NCI-H345 (cell line): ENCODE results near the gene PARD6B.
"Not testable (repeated sequence)": the region's sequence is repeated elsewhere in the genome, so short reads cannot be mapped to it uniquely, and the experiment has no call there.

Source experiments
- DNase-seq: peaks from one replicate; lab custom pipeline; 2025; lab: John Stamatoyannopoulos, UW

The PARD6B gene, protein sequence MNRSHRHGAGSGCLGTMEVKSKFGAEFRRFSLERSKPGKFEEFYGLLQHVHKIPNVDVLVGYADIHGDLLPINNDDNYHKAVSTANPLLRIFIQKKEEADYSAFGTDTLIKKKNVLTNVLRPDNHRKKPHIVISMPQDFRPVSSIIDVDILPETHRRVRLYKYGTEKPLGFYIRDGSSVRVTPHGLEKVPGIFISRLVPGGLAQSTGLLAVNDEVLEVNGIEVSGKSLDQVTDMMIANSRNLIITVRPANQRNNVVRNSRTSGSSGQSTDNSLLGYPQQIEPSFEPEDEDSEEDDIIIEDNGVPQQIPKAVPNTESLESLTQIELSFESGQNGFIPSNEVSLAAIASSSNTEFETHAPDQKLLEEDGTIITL

DNA sequence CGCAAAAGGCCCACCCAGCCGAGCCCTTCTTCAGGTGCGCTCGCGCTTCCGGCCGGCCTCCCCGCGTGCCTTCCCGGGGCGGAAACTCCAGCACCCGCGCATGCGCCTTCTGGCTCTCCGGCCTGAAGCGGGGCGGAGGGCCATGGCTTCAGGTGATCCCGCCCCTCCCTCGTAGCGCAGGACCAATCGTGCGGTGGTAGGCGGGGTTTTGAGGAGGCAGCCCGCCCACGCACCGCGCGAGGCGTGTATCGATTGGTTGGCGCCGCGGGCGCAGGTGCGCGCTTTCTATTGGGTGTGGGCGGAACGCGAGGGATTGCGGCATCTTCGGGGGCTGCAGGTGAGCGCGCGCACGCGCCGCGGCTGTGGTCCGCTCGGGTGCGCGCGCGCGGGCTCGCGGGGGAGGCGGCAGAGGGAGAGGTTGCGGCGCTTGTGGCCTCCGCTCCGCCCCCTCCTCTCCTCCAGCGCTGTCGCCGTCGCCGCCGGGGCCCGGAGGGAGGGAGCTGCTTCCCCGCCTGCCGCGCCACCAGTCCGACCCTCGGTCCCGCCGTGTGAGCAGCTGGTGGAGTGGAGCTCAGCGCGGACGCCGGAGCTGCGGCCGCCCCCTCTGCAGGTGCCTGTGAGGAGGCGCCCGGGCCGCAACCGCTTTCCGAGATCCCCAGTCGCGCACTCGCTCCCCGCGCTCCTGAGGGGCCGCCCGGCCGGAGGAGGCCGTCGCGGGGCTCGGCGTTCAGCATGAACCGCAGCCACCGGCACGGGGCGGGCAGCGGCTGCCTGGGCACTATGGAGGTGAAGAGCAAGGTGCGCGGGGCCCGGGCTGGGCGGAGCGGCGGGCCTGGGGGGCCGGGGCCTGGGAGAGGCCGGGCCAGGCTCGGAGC, at the start of gene PARD6B:
PARD6B (plus strand) TSS at position 526 of the 875 bp plus-strand sequence; CDS start at position 733, 207 bp downstream.
- peak; percentile 100 for DNase-seq

DNA sequence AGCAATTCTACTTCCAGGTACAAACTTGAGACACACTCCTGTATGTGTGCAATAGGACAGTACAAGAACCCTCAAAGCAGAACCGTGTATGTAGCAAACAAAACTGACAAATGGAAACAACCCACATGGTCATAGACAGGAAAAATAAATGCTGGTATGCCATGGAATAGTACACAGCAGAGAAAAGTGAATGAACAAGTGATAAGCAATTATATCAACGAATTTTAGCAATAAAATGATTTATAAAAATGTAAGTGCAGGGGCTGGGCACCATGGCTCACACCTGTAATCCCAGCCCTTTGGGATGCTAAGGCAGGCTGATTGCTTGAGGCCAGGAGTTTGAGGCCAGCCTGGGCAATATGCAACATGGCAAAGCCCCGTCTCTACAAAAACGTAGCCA, 49.3 kb upstream of the PARD6B start:
- DNase-seq, result no peak

DNA sequence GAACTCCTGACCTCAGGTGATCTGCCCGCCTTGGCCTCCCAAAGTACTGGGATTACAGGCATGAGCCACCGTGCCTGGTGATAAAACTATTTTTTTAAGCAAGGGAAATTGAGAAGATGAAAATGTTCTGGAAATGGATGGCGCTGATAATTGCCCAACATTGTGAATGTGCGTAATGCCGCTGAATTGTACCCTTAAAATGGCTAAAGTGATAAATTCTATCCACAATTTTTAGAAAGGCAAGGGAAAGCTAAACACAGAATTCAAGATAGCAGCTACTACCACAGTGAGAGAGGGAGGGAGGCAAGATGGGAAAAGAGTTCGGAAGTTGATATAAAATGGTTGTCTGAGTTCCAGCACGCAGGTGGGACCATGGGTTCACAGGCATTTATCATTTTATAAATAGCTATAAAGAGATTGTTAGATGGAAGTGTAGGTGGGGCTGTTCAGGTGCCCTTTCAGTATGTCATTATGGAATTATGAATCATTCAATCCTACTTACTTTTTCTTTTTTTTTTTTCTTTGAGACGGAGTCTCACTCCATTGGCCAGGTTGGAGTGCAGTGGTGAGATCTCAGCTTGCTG, 48.3 kb upstream of the PARD6B start:
- DNase-seq, result no peak

DNA sequence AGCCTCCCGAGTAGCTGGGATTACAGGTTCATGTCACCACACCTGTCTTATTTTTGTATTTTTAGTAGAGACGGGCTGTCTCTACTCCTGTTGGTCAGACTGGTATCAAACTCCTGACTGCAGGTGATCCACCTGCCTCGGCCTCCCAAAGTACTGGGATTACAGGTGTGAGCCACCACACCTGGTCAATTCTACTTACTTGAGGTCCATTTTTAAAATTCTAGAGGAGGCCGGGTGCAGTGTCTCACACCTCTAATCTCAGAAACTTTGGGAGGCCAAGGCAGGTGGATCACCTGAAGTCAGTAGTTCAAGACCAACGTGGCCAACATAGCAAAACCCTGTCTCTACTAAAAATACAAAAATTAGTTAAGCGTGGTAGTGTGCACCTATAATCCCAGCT, 47.8 kb upstream of the PARD6B start:
- DNase-seq, result no peak

DNA sequence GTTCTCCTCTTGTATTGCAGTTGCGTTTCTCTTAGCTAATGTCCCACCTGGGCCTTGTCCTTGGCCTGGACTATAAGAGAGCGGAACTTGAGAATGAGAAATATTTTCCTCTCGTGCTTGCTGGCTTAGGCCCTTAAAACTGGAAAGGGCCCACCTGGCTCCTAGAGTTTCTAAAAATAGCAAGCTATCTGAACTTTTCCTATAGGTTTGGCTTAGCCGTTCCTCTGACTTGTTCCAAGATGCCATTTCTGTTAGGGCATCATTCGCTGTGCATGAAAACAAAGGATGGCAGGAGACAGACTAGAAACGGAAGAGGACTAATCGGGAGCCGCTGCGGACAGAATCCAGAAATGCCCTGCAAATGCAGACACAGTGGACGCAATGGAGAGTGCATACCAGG, 44.6 kb upstream of the PARD6B start:
- no peak for DNase-seq

DNA sequence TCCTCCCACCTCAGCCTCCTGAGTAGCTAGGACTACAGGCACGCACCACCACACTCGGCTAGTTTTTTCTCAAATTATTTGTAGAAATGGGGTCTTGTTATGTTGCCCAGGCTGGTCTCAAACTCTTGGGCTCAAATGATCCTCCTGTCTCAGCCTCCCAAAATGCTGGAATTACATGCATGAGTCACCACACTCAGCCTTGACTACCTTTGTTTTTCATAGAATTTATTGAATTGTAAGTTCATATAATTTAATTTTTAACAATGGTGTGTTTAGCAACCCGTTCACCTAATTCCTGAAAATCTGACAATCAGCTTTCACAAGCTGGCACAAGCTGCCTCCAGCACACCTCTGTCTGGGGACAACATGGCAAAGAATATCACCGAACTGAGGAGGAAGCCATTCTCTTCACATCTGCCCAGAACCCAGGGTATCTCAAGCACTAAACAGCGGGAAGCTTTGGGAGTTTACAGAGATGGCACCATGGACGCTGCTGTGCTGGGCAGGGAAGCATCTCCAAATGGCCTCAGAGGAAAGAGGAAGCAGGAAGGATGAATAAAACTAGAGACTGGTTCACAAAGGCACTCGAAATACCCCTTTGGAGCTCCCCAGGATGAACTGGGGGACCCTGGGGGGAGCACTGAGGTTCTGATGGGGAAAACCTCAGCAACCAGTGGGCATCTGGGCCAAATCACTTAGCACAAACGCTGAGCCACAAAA, 43.0 kb upstream of the PARD6B start:
- DNase-seq, result no peak

DNA sequence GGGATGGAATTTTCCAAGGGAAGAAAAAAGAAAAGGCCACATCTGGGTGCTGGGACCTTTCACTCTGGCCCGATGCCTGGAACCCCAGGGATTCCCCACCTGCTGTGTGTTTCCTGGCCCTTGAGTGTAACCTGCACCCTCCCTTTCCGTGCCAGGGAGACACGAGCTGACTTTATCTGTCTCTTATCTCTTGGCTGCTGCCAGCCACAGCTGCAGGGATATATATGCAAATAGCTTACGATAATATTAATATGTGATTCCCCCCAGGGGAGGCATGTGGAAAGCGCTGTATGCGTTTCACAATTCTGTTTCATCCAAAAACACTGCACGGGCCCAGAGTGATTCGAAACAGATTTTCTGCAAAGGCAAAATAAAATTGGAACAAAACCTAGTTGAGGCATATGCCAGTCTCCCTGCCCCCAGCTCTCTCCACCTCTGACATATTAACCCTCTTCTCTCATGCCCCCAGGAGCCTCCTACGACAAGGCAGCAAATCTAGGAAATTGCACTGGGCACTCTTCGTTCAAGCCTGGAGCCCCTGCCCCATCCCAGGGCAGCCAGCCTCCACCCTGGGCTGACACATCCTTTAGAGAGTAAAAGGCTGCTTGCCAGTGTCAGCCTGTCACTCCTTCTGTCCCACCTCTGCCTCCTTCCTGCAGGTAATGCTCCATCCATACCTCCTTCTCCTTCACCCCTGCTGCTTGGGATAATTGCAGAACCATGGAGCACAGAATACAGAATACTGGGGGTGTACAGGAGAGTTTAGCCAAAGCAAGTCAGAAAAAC, 41.3 kb upstream of the PARD6B start:
- DNase-seq, result peak; percentile 50

DNA sequence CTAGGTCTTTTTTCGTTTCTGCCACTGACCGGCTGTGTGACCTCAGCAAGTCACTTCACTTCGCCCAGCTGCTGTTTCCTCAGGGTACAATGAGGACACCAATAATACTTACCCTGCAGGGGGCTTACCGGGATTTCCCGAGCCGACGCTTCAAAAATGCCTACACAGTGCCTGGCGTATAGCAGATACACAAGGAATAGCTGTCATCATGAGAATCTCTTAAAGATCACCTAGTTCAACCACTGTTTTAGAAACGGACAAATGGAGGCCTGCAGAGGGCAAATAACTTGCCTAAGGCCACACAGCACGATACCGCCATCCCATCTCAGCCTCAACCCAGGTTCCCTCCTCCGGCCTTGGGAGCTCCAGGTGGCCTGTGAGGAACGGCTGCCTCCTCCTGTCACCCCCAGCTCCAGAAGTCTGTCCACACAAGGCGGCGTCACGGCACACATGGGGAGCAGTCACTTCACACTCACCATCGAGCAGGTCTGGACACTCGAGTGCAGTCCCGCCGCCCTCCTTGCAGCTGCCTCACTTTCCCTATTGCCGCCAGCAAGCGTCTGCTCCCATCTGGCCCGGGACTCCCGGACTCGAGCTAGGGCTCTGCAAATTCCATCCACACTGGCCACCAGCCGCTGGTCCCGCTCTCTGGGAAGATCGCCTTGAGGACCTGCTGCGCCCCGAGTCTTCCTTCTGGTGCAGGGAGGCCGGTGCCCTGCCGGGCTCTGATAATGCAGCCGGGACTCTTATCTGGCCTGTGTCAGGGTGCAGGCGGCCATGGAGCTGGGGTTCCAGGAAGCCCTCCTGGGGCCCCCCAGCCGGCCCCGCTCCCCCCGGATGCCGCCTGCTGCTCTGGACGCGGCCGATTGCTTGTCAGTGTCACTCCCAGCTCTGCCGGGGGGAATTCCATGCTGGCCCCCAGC, 40.5 kb upstream of the PARD6B start, which contains the start of gene RIPOR3:
RIPOR3 (minus strand) TSS at position 893 of the 923 bp plus-strand sequence; CDS start at position 479, 414 bp downstream.
- no peak for DNase-seq

DNA sequence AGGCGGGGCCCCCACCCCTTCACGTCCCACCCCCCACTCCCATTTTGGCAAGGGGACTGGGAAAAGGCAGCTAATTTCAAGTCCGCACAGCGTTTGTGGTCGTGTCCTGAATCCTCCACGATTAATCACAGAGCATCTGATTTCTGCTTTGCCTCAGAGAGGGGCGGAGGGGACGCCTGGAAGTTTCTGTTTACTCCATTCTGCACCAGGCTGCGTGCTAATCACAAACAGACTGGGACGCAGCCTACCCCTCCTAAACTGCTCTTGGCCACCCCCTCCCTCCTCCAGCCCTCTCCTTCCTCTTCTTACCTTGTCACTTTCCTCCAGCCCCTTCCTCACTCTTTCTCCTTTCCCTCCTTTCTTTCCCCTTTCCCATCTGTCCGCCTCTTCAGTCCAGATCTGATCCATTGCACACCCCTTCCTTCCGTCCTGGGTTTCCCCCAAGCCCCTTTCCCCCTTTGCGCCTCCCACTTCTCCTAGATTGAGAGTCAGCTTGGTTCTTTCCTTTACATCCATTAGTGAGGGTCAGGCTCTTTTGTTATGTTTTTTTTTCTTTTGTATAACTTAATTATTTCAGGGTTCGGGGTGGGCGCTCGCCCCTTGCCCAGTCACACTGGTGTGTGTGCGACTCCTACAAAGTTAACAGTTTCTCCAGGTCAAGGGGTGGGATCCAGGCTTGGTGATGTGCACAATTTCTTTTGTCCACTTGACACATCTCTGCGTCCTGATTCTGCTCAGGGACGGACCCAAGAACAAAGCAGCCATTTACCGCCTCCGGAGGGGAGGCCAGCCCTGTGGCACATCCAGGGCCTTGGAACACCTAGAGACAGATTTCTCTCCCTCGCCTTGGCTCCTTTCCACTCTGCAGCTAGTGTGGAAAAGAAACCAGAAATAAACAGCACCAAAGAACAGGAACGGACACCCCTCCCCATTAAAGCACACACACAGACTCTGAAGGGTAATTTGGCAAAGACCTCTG, 39.5 kb upstream of the PARD6B start:
- DNase-seq, result no peak

DNA sequence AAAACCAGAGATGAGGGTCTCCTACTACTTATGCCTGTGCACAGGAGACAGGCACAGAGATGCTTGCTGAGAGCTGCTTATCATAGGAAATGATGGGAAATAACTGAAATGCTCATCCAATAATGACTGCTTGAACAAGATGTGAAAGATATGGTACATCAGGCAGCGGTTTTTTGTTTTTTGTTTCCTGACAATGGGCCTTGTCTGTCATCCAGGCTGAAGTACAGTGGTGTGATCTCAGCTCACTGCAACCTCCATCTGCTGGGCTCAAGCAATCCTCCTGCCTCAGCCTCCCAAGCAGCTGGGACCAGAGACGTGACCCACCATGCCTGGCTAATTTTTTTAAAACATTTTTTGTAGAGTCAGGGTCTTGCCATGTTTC, 38.8 kb upstream of the PARD6B start:
- DNase-seq, result no peak

DNA sequence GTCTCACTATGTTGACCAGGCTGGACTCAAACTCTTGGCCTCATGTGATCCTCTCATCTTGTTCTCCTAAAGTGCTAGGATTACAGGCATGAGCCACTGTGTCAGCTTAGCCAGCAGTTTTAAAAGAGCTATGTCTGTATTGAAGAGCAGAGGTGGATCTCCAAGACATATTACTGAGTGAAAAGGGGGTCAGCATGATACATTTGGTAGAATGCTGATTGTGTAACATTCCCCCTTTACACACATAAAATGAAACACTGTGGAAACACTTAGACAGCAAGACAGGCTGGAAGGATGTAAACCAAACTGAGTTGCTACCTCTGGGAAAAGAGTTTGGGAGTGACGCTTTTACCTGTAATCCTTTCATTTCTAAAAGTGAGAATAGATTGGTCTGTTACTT, 38.4 kb upstream of the PARD6B start:
- no peak for DNase-seq

DNA sequence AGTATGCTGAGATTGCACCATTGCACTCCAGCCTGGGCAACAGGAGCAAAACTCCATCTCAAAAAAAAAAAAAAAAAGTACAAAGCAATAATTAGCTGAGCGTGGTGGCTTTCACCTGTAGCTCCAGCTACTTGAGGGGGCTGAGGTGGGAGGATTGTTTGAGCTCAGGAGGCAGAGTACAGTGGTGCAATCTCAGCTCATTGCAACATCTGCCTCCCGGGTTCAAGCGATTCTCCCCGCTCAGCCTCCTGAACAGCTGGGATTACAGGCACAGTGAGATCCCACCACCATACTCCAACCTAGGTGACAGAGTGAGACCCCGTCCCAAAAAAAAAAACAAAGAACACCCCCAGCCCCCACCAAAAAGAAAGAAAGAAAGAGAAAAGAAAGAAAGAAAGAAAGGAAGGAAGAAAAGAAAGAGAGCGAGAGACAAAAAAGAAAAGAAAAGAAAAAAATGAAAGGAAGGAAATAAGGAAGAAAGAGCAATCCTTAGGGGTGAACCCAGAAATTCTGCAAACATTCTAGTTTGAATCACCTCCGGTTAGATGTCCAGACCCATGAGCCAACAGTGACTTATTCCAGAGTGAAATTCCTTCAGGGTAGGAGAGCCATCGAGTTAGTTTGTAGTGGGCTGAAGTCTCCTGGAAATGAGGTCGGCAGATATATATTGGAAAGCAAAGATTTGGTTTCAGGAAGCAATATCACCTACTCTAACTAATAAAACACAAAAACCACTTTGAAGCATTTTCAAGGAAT, 36.8 kb upstream of the PARD6B start:
- no peak for DNase-seq

DNA sequence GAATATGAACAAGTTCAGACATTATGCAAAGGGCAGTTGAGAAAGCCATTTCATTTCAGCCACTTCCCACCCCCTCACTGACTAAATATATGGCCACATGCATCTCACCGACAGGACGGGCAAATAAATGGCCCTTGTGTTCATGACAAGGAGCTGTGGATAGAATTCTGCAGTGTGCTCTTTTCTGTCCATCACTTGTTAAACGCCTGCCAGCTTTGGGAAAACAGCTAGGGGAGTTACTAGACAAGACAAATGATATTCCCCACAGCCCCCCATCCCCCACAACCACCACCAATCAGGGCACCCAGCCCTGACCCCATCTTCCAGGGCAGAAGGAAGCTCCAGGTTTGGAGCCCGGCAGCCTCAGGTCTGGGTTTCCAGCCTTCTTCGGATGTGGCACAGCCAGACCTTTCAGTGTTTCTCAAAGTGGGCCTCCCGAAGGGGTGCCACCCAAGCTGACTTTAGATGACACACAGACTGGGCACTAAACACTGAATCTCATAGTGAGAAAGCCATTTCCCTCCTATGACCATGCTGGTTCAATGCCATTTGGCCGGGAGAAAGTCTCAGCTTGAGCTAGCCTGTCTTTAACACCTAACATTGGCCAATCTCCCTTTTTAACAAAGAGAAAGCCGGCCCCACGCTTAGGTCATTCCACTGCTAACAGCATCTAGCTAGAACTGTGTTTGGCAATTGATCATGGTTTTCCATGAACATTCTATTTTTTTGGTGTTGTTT, 36.1 kb upstream of the PARD6B start:
- no peak for DNase-seq

DNA sequence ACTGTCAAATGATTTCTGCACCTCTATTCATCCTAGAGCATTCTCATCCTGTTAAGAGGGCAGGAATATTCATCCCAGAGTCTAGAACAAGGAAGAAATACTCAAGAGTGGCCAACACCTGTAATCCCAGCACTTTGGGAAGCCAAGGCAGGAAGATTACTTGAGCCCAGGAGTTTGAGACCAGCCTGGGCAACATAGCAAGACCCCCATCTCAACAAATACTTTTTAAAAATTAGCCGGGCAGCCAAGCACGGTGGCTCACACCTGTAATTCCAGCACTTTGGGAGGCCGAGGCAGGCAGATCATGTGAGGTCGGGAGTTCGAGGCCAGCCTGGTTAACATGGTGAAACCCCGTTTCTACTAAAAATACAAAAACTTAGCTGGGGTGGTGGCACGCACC, 33.1 kb upstream of the PARD6B start:
- not testable (repeated sequence) for DNase-seq

DNA sequence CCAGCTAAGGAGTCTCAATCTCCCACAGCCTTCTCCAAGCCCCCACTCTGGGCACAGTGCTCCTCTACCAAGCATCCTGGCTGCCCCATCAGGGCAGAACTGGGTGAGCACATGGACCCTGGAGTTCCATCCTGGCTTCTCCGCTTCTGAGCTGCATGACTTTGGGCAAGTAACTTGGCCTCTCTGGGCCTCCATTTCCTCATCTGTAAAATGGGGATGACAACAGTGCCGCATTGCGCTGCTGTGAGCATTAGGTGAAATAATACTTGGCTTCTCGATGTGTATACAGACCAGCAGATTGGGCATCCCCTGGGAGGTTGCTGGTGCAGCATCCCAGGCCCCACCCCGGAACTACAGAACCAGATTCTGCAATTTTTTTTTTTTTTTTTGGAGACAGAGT, 31.7 kb upstream of the PARD6B start:
- DNase-seq, result no peak

DNA sequence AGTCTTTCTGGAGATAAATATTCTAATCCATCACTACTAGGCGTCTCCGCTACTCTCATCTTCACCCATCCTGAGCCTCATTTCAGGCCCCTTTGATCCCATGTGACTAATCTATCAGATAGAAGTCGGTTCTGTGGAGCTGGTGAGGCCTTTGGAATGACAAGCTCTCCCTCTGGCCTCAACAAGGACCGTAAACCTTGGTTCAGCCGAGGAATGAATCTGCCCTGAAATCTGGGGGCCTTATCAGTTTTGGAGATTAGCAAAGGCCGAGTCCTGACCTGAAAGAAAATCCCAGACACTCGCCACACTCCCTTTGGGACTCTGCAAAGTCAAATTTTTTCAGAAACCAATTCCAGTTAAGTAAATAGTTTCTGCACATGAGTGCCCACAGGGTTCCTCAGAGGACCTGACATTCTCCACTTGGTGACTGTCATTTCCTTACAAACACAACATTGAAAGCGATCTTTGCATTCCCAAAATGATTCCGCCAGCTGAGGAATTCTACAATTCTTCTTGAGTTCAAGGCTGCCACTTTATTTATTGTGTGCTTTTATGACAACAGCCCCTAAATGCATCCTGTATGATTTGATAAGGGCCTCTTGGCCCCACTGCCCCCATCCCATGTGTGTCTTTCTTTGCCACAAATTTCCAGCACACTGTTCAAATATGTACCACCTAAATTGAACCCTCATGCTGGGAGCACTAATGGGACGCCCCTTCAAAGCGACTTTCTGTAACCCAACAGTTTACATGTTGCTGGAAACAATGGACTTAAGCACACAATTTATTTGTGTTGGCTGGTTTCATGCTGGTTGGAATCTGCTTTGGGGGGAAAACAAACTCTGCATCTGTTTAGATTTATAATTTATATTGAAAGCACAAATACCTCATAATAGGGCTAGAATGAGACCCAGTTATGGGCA, 30.1 kb upstream of the PARD6B start:
- no peak for DNase-seq
